ENCODE results near the gene SEMA6B. TPM values are rescaled to one million over a fixed set of nuclear protein-coding genes. Genes with fewer than 3 reads are reported as not detected.

The SEMA6B gene
- total and polyA plus RNA-seq, 3 donors from 2014 or later: 3.5 to 5.0 (median 4.2) TPM

GRCh38 chr19:4493929-4494690 is 65.4 kb downstream of the SEMA6B start:
- Histone ChIP-seq H3K27ac (no peak overlapping the region), H3K9me3 (no peaks in the 10 kb centered on the region), H3K4me1 (no peaks in the 10 kb centered on the region), H3K36me3 (ENCODE audit: low read depth, missing control alignments) (no peaks in the 10 kb centered on the region), H3K4me3 (peak overlapping the region in 1 of 2 donors; percentile 29), H3K27me3 (no peaks in the 10 kb centered on the region)
- TF ChIP-seq CTCF (IDR thresholded peaks at IDR 0.05) (no peak), POLR2A (IDR thresholded peaks at IDR 0.05) (no peak)
- WGBS, 2 donors: 66 to 84% methylated on average over 40 to 61 of the region's 61 CpGs
- DNase-seq: no peak
- intact Hi-C loops (cut with DNase I; ENCODE audit: low total_unique reads): no loop called here

GRCh38 chr19:4493104-4493928 is 66.2 kb downstream of the SEMA6B start:
- 74% methylated on average over 20 to 41 of the region's 41 CpGs for WGBS, 2 donors
- intact Hi-C loops (cut with DNase I; ENCODE audit: low total_unique reads): no loop called here
- no peaks in the 10 kb centered on the region for H3K36me3 ChIP-seq (ENCODE audit: low read depth, missing control alignments)

More at GRCh38 chr19:4493104-4493928, 66.2 kb downstream of the SEMA6B start:
- Histone ChIP-seq H3K4me1 (no peaks in the 10 kb centered on the region), H3K4me3 (peak overlapping the region in 1 of 2 donors; percentile 29), H3K9me3 (no peaks in the 10 kb centered on the region), H3K27ac (no peak overlapping the region), H3K27me3 (no peaks in the 10 kb centered on the region)
- no peak for DNase-seq
- TF ChIP-seq POLR2A (IDR thresholded peaks at IDR 0.05) (no peak), CTCF (IDR thresholded peaks at IDR 0.05) (no peak)

Other genes with a start within 250 kb of the SEMA6B start
- 1 to 10 TPM; 5.3 to 6.4 TPM for gene STAP2, start 220.9 kb downstream of the SEMA6B start, total RNA-seq
- gene STAP2, start 220.9 kb downstream of the SEMA6B start, polyA plus RNA-seq (ENCODE audit: insufficient read depth, low read depth, low replicate concordance): 6.2 TPM
- gene MPND, start 216.1 kb downstream of the SEMA6B start, total RNA-seq: 10 to 100 TPM in 1 of 2 donors, 1 to 10 TPM in 1; 9.1 to 13.3 TPM
- gene MPND, start 216.1 kb downstream of the SEMA6B start, polyA plus RNA-seq (ENCODE audit: insufficient read depth, low read depth, low replicate concordance): 14.3 TPM
- gene SH3GL1, start 159.1 kb downstream of the SEMA6B start, total RNA-seq: 10 to 100 TPM; 41.6 to 53.4 TPM
- gene SH3GL1, start 159.1 kb downstream of the SEMA6B start, polyA plus RNA-seq (ENCODE audit: insufficient read depth, low read depth, low replicate concordance): 47.3 TPM
- gene CHAF1A, start 157.0 kb downstream of the SEMA6B start, total RNA-seq: 10 to 100 TPM; 28.6 to 37.7 TPM
- 24.1 TPM for gene CHAF1A, start 157.0 kb downstream of the SEMA6B start, polyA plus RNA-seq (ENCODE audit: insufficient read depth, low read depth, low replicate concordance)
- 100 to 1,000 TPM; 293 to 319 TPM for gene UBXN6, start 101.9 kb downstream of the SEMA6B start, total RNA-seq
- 336 TPM for gene UBXN6, start 101.9 kb downstream of the SEMA6B start, polyA plus RNA-seq (ENCODE audit: insufficient read depth, low read depth, low replicate concordance)
- 10 to 100 TPM; 81.4 to 95.8 TPM for gene HDGFL2, start 87.4 kb downstream of the SEMA6B start, total RNA-seq
- gene HDGFL2, start 87.4 kb downstream of the SEMA6B start, polyA plus RNA-seq (ENCODE audit: insufficient read depth, low read depth, low replicate concordance): 141 TPM
- gene PLIN4, start 41.2 kb downstream of the SEMA6B start, total RNA-seq: 1 to 10 TPM; 2.8 to 3.7 TPM
- gene PLIN4, start 41.2 kb downstream of the SEMA6B start, polyA plus RNA-seq (ENCODE audit: insufficient read depth, low read depth, low replicate concordance): 4.0 TPM
- gene PLIN5, start 24.5 kb downstream of the SEMA6B start, total RNA-seq: 1 to 10 TPM; 7.4 to 8.5 TPM
- gene PLIN5, start 24.5 kb downstream of the SEMA6B start, polyA plus RNA-seq (ENCODE audit: insufficient read depth, low read depth, low replicate concordance): 3.8 TPM
- gene LRG1, start 19.6 kb downstream of the SEMA6B start, total RNA-seq: under 1 TPM; 0.24 to 0.25 TPM
- 0.58 TPM for gene LRG1, start 19.6 kb downstream of the SEMA6B start, polyA plus RNA-seq (ENCODE audit: insufficient read depth, low read depth, low replicate concordance)
- gene TNFAIP8L1, start 79.8 kb upstream of the SEMA6B start, total RNA-seq: 10 to 100 TPM in 1 of 2 donors, 1 to 10 TPM in 1; 9.7 to 15.9 TPM
- gene TNFAIP8L1, start 79.8 kb upstream of the SEMA6B start, polyA plus RNA-seq (ENCODE audit: insufficient read depth, low read depth, low replicate concordance): 13.4 TPM
- gene MYDGF, start 110.7 kb upstream of the SEMA6B start, total RNA-seq: 10 to 100 TPM; 51.6 to 61.4 TPM
- gene MYDGF, start 110.7 kb upstream of the SEMA6B start, polyA plus RNA-seq (ENCODE audit: insufficient read depth, low read depth, low replicate concordance): 87.0 TPM
- 10 to 100 TPM; 65.1 to 74.2 TPM for gene DPP9, start 164.2 kb upstream of the SEMA6B start, total RNA-seq
- gene DPP9, start 164.2 kb upstream of the SEMA6B start, polyA plus RNA-seq (ENCODE audit: insufficient read depth, low read depth, low replicate concordance): 24.6 TPM
- gene FEM1A, start 232.1 kb upstream of the SEMA6B start, total RNA-seq: 10 to 100 TPM; 14.3 to 15.8 TPM
- 7.5 TPM for gene FEM1A, start 232.1 kb upstream of the SEMA6B start, polyA plus RNA-seq (ENCODE audit: insufficient read depth, low read depth, low replicate concordance)